Measurements from ENCODE around the gene KNL1.
A peak's percentile ranks its signal among the peaks of the same experiment; 100 is the strongest.

GRCh38 chr15:40693904-40694687 lies 100.0 kb downstream of the KNL1 start:
- TF ChIP-seq POLR2A (IDR thresholded peaks at IDR 0.05) (no peak), CTCF (IDR thresholded peaks at IDR 0.05) (peak in 1 of 3 donors; percentile 1)

Data from breast epithelium (tissue), 3 donors.